GM23338 (cell line): ENCODE data around the gene EPHB1. TPM values are rescaled to one million over a fixed set of nuclear protein-coding genes. Genes with fewer than 3 reads are reported as not detected.

Experiments
- ATAC-seq: fragments of 200-7000 bp; cut with Tn5 transposase; 3 replicates; pipeline ENCODE4 v1.9.1; 2020
- DNase-seq: peaks from one replicate; pipeline ENCODE4 v3.0.0-alpha.2; 2015; ENCODE audit warnings: low spot score
- H2AFZ ChIP-seq: fragments of 200-600 bp; sonication (generic); 2 replicates; pipeline ENCODE4 v1.8.0; 2016; ENCODE audit warnings: antibody characterized with exemption, mild to moderate bottlenecking, moderate library complexity
- H3F3A ChIP-seq: fragments of 200-600 bp; sonication (generic); replicated peaks from 2 replicates; pipeline ENCODE4 v1.8.0; 2017; ENCODE audit warnings: antibody characterized with exemption, mixed run types, low read depth
- H3K27ac ChIP-seq: fragments of 200-600 bp; sonication (generic); 2 replicates; pipeline ENCODE4 v1.6.1; 2016; ENCODE audit warnings: low read depth
- H3K27me3 ChIP-seq: fragments of 200-600 bp; sonication (generic); 2 replicates; pipeline ENCODE4 v1.8.0; 2016; ENCODE audit warnings: mild to moderate bottlenecking, mixed run types, moderate library complexity; ENCODE audit not compliant: insufficient read depth
- H3K36me3 ChIP-seq: fragments of 200-600 bp; sonication (generic); 2 replicates; pipeline ENCODE4 v1.8.0; 2016; ENCODE audit warnings: mild to moderate bottlenecking; ENCODE audit not compliant: insufficient read depth
- H3K4me1 ChIP-seq: fragments of 200-600 bp; sonication (generic); 2 replicates; pipeline ENCODE4 v1.8.0; 2016; ENCODE audit warnings: mild to moderate bottlenecking, moderate library complexity; ENCODE audit not compliant: insufficient read depth
- H3K4me2 ChIP-seq: fragments of 200-600 bp; sonication (generic); 2 replicates; pipeline ENCODE4 v1.7.1; 2017; ENCODE audit warnings: mixed run types
- H3K4me3 ChIP-seq: fragments of 200-600 bp; sonication (generic); 2 replicates; pipeline ENCODE4 v1.6.1; 2016; ENCODE audit warnings: mixed run types
- H3K79me2 ChIP-seq: fragments of 200-600 bp; sonication (generic); replicated peaks from 2 replicates; pipeline ENCODE4 v1.8.0; 2017; ENCODE audit warnings: mild to moderate bottlenecking; ENCODE audit not compliant: insufficient read depth
- H3K9me2 ChIP-seq: fragments of 200-600 bp; sonication (generic); 2 replicates; pipeline ENCODE4 v1.8.0; 2017; ENCODE audit not compliant: insufficient read depth
- H4K20me1 ChIP-seq: fragments of 200-600 bp; sonication (generic); replicated peaks from 2 replicates; pipeline ENCODE4 v1.8.0; 2017; ENCODE audit warnings: mild to moderate bottlenecking; ENCODE audit not compliant: insufficient read depth
- H3K27ac Mint-ChIP-seq: 2 replicates; pipeline ENCODE4 v1.8.0; 2020; ENCODE audit warnings: inconsistent platforms, mild to moderate bottlenecking, moderate library complexity, mixed read lengths
- H3K27me3 Mint-ChIP-seq: 3 replicates; pipeline ENCODE4 v1.8.0; 2022; ENCODE audit warnings: low read depth, mild to moderate bottlenecking, moderate library complexity, mixed read lengths, inconsistent platforms; ENCODE audit not compliant: insufficient read depth, poor library complexity
- H3K36me3 Mint-ChIP-seq: 3 replicates; pipeline ENCODE4 v1.8.0; 2021; ENCODE audit warnings: low read depth, mild to moderate bottlenecking, inconsistent platforms, moderate library complexity, mixed read lengths
- H3K4me1 Mint-ChIP-seq: 3 replicates; pipeline ENCODE4 v1.8.0; 2020; ENCODE audit warnings: mild to moderate bottlenecking, inconsistent platforms, mixed read lengths
- H3K4me3 Mint-ChIP-seq: 3 replicates; pipeline ENCODE4 v1.8.0; 2021; ENCODE audit warnings: moderate library complexity, mild to moderate bottlenecking, inconsistent platforms, mixed read lengths
- H3K9me3 Mint-ChIP-seq: 3 replicates; pipeline ENCODE4 v1.8.0; 2020; ENCODE audit warnings: moderate library complexity, mild to moderate bottlenecking, inconsistent platforms, mixed read lengths
- CREB1 ChIP-seq: fragments of 250-450 bp; sonication (Bioruptor Pico); IDR thresholded peaks from 2 replicates; pipeline ENCODE4 v1.5.0; 2020; ENCODE audit warnings: low read depth, mild to moderate bottlenecking, moderate library complexity
- EZH2 ChIP-seq: fragments of 200-600 bp; sonication (generic); IDR thresholded peaks from one replicate; pipeline ENCODE4 v1.8.0; 2017; ENCODE audit warnings: antibody characterized with exemption, mild to moderate bottlenecking, low read depth; ENCODE audit not compliant: unreplicated experiment
- EZH2phosphoT487 ChIP-seq: fragments of 200-600 bp; sonication (generic); IDR thresholded peaks from one replicate; pipeline ENCODE4 v1.8.1; 2018; ENCODE audit warnings: antibody characterized with exemption; ENCODE audit not compliant: unreplicated experiment
- JUNB ChIP-seq: IDR thresholded peaks from one replicate; pipeline ENCODE4 v1.6.1; 2016; ENCODE audit warnings: antibody characterized with exemption; ENCODE audit not compliant: unreplicated experiment
- NANOG ChIP-seq: IDR thresholded peaks from 2 replicates; pipeline ENCODE4 v1.6.1; 2016; ENCODE audit warnings: antibody characterized with exemption, borderline replicate concordance
- POLR2AphosphoS5 ChIP-seq: IDR thresholded peaks from 2 replicates; pipeline ENCODE4 v1.6.1; 2016; ENCODE audit warnings: antibody characterized with exemption, low read depth
- STAT1 ChIP-seq: IDR thresholded peaks from one replicate; pipeline ENCODE4 v1.6.1; 2016; ENCODE audit warnings: antibody characterized with exemption; ENCODE audit not compliant: unreplicated experiment
- ZNF114 ChIP-seq: fragments of 250-450 bp; sonication (Bioruptor Pico); IDR thresholded peaks from 2 replicates; pipeline ENCODE4 v1.5.0; 2020; ENCODE audit warnings: mild to moderate bottlenecking, moderate library complexity
- ZNF331 ChIP-seq: fragments of 250-450 bp; sonication (Bioruptor Pico); IDR thresholded peaks from 2 replicates; pipeline ENCODE4 v1.5.0; 2020; ENCODE audit warnings: low read depth, mild to moderate bottlenecking, moderate library complexity
- polyA plus RNA-seq: library from polyadenylated mRNA; unstranded; fragments of >200 nt; fragmentation: Nextera tagmentation; extraction: Ambion mirVana; gene quantifications from 2 replicates; pipeline ENCODE4 v1.2.1, GENCODE V29; 2016
- total RNA-seq: library from RNA; depleted of rRNA; stranded (reverse); fragments of >200 nt; shearing (Covaris generic); gene quantifications from 2 replicates; pipeline ENCODE4 v1.2.3, GENCODE V29; 2014
- TF ChIP-seq, protein P1 (sequence below): IDR thresholded peaks from 2 replicates; pipeline ENCODE4 v1.6.1; 2016; ENCODE audit warnings: antibody characterized with exemption
- TF ChIP-seq, protein P2 (sequence below), 2 experiments: fragments of 200-600 bp in 1 of 2; sonication (generic) in 1 of 2; conservative IDR thresholded peaks; 2 replicates each; pipeline versions ENCODE4 v1.5.1 to v1.6.1; 2016 to 2017; ENCODE audit warnings: antibody characterized with exemption in 2 of 2, low read depth in 2 of 2, mild to moderate bottlenecking in 2 of 2, moderate library complexity in 1 of 2
- TF ChIP-seq, protein P3 (sequence below): IDR thresholded peaks from one replicate; pipeline ENCODE4 v1.6.1; 2018; ENCODE audit warnings: antibody characterized with exemption; ENCODE audit not compliant: unreplicated experiment
- TF ChIP-seq, protein P4 (sequence below): fragments of 250-450 bp; sonication (Bioruptor Pico); IDR thresholded peaks from 2 replicates; pipeline ENCODE4 v1.5.0; 2020; ENCODE audit warnings: mild to moderate bottlenecking, moderate library complexity

EPHB1 gene
- total and polyA plus RNA-seq, 2 experiments from 2014 or later = 2.7 to 5.2 TPM

DNA sequence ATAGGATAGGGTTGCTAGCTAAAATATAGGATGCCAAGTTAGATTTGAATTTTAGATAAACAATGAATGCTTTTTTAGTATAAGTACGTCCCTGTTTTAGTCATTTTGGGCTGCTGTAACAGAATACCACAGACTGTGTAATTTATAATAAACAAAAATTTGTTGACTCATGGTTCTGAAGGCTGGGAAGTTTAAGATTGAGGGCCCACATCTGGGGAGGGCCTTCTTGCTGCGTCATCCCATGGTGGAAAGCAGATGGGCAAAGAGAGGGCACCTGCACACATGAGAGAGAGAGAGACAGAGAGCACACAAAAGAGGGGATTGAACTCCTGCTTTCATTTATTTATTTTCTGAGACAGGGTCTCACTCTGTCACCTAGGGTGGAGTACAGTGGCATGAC, 246.5 kb downstream of the EPHB1 start:
- H3K4me1 Mint-ChIP-seq = peaks cover 10% of the 10 kb centered on the region; the same call in 2 of the 3 replicates
- no peaks in the 10 kb centered on the region for H4K20me1 ChIP-seq
- no peaks in the 10 kb centered on the region for H3K36me3 ChIP-seq
- no peaks in the 10 kb centered on the region for H3K36me3 Mint-ChIP-seq
- no peak overlapping the region for H3K4me3 Mint-ChIP-seq
- H3F3A ChIP-seq = no peaks in the 10 kb centered on the region
- DNase-seq (no peak), ATAC-seq (no peak)
- H3K27me3 ChIP-seq = no peaks in the 10 kb centered on the region
- no peak overlapping the region for H3K27ac Mint-ChIP-seq
- no peak overlapping the region for H2AFZ ChIP-seq
- TF ChIP-seq ZNF331 (CRISPR knock-in tag) = no peak
- TF ChIP-seq, protein P1, sequence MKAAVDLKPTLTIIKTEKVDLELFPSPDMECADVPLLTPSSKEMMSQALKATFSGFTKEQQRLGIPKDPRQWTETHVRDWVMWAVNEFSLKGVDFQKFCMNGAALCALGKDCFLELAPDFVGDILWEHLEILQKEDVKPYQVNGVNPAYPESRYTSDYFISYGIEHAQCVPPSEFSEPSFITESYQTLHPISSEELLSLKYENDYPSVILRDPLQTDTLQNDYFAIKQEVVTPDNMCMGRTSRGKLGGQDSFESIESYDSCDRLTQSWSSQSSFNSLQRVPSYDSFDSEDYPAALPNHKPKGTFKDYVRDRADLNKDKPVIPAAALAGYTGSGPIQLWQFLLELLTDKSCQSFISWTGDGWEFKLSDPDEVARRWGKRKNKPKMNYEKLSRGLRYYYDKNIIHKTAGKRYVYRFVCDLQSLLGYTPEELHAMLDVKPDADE = no peak
- no peak for TF ChIP-seq EZH2phosphoT487
- TF ChIP-seq, protein P2, sequence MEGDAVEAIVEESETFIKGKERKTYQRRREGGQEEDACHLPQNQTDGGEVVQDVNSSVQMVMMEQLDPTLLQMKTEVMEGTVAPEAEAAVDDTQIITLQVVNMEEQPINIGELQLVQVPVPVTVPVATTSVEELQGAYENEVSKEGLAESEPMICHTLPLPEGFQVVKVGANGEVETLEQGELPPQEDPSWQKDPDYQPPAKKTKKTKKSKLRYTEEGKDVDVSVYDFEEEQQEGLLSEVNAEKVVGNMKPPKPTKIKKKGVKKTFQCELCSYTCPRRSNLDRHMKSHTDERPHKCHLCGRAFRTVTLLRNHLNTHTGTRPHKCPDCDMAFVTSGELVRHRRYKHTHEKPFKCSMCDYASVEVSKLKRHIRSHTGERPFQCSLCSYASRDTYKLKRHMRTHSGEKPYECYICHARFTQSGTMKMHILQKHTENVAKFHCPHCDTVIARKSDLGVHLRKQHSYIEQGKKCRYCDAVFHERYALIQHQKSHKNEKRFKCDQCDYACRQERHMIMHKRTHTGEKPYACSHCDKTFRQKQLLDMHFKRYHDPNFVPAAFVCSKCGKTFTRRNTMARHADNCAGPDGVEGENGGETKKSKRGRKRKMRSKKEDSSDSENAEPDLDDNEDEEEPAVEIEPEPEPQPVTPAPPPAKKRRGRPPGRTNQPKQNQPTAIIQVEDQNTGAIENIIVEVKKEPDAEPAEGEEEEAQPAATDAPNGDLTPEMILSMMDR (conservative IDR thresholded peaks at IDR 0.05; ENCODE audit: low read depth in 2 of 2) = no peak
- no peak for TF ChIP-seq POLR2AphosphoS5
- TF ChIP-seq, protein P3, sequence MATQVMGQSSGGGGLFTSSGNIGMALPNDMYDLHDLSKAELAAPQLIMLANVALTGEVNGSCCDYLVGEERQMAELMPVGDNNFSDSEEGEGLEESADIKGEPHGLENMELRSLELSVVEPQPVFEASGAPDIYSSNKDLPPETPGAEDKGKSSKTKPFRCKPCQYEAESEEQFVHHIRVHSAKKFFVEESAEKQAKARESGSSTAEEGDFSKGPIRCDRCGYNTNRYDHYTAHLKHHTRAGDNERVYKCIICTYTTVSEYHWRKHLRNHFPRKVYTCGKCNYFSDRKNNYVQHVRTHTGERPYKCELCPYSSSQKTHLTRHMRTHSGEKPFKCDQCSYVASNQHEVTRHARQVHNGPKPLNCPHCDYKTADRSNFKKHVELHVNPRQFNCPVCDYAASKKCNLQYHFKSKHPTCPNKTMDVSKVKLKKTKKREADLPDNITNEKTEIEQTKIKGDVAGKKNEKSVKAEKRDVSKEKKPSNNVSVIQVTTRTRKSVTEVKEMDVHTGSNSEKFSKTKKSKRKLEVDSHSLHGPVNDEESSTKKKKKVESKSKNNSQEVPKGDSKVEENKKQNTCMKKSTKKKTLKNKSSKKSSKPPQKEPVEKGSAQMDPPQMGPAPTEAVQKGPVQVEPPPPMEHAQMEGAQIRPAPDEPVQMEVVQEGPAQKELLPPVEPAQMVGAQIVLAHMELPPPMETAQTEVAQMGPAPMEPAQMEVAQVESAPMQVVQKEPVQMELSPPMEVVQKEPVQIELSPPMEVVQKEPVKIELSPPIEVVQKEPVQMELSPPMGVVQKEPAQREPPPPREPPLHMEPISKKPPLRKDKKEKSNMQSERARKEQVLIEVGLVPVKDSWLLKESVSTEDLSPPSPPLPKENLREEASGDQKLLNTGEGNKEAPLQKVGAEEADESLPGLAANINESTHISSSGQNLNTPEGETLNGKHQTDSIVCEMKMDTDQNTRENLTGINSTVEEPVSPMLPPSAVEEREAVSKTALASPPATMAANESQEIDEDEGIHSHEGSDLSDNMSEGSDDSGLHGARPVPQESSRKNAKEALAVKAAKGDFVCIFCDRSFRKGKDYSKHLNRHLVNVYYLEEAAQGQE = no peak
- no peak for TF ChIP-seq JUNB
- TF ChIP-seq, protein P4, sequence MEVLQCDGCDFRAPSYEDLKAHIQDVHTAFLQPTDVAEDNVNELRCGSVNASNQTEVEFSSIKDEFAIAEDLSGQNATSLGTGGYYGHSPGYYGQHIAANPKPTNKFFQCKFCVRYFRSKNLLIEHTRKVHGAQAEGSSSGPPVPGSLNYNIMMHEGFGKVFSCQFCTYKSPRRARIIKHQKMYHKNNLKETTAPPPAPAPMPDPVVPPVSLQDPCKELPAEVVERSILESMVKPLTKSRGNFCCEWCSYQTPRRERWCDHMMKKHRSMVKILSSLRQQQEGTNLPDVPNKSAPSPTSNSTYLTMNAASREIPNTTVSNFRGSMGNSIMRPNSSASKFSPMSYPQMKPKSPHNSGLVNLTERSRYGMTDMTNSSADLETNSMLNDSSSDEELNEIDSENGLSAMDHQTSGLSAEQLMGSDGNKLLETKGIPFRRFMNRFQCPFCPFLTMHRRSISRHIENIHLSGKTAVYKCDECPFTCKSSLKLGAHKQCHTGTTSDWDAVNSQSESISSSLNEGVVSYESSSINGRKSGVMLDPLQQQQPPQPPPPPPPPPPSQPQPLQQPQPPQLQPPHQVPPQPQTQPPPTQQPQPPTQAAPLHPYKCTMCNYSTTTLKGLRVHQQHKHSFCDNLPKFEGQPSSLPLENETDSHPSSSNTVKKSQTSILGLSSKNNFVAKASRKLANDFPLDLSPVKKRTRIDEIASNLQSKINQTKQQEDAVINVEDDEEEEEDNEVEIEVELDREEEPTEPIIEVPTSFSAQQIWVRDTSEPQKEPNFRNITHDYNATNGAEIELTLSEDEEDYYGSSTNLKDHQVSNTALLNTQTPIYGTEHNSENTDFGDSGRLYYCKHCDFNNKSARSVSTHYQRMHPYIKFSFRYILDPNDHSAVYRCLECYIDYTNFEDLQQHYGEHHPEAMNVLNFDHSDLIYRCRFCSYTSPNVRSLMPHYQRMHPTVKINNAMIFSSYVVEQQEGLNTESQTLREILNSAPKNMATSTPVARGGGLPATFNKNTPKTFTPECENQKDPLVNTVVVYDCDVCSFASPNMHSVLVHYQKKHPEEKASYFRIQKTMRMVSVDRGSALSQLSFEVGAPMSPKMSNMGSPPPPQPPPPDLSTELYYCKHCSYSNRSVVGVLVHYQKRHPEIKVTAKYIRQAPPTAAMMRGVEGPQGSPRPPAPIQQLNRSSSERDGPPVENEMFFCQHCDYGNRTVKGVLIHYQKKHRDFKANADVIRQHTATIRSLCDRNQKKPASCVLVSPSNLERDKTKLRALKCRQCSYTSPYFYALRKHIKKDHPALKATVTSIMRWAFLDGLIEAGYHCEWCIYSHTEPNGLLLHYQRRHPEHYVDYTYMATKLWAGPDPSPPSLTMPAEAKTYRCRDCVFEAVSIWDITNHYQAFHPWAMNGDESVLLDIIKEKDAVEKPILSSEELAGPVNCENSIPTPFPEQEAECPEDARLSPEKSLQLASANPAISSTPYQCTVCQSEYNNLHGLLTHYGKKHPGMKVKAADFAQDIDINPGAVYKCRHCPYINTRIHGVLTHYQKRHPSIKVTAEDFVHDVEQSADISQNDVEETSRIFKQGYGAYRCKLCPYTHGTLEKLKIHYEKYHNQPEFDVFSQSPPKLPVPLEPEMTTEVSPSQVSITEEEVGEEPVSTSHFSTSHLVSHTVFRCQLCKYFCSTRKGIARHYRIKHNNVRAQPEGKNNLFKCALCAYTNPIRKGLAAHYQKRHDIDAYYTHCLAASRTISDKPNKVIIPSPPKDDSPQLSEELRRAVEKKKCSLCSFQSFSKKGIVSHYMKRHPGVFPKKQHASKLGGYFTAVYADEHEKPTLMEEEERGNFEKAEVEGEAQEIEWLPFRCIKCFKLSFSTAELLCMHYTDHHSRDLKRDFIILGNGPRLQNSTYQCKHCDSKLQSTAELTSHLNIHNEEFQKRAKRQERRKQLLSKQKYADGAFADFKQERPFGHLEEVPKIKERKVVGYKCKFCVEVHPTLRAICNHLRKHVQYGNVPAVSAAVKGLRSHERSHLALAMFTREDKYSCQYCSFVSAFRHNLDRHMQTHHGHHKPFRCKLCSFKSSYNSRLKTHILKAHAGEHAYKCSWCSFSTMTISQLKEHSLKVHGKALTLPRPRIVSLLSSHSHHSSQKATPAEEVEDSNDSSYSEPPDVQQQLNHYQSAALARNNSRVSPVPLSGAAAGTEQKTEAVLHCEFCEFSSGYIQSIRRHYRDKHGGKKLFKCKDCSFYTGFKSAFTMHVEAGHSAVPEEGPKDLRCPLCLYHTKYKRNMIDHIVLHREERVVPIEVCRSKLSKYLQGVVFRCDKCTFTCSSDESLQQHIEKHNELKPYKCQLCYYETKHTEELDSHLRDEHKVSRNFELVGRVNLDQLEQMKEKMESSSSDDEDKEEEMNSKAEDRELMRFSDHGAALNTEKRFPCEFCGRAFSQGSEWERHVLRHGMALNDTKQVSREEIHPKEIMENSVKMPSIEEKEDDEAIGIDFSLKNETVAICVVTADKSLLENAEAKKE = no peak
- TF ChIP-seq EZH2 = no peak
- no peak for TF ChIP-seq ZNF114 (CRISPR knock-in tag)
- no peak for TF ChIP-seq STAT1
- TF ChIP-seq NANOG = no peak
- TF ChIP-seq CREB1 (CRISPR knock-in tag) = no peak
- no peak overlapping the region for H3K4me3 ChIP-seq
- H3K9me2 ChIP-seq = peaks cover 7% of the 10 kb centered on the region; the same call in 1 of the 2 replicates
- no peak overlapping the region for H3K27ac ChIP-seq
- no peaks in the 10 kb centered on the region for H3K9me3 Mint-ChIP-seq
- no peaks in the 10 kb centered on the region for H3K27me3 Mint-ChIP-seq
- no peaks in the 10 kb centered on the region for H3K4me1 ChIP-seq
- H3K4me2 ChIP-seq = no peak overlapping the region
- H3K79me2 ChIP-seq = no peaks in the 10 kb centered on the region
